Renal cortex interstitium (tissue), 11 donors: ENCODE results near the gene TEC. TPM values are rescaled to one million over a fixed set of nuclear protein-coding genes. Genes with fewer than 3 reads are reported as not detected.
A peak's percentile ranks its signal among the peaks of the same experiment; 100 is the strongest.

ENCODE experiments used
- DNase-seq, 11 donors: peaks; one replicate each; pipeline ENCODE4 v3.0.0-alpha.2; 2013; ENCODE audit warnings: low read depth in 9 of 11, low spot score in 4 of 11; ENCODE audit errors: extremely low read depth in 1 of 11
- polyA plus RNA-seq, 3 donors: library from polyadenylated mRNA; unstranded; fragments of 120-200 nt; gene quantifications; one replicate each; pipeline ENCODE4 v1.2.1, GENCODE V29; 2013; ENCODE audit not compliant: insufficient read length in 3 of 3

The TEC gene
- polyA plus RNA-seq, 3 donors = 3.1 to 5.5 (median 4.5) TPM

DNA sequence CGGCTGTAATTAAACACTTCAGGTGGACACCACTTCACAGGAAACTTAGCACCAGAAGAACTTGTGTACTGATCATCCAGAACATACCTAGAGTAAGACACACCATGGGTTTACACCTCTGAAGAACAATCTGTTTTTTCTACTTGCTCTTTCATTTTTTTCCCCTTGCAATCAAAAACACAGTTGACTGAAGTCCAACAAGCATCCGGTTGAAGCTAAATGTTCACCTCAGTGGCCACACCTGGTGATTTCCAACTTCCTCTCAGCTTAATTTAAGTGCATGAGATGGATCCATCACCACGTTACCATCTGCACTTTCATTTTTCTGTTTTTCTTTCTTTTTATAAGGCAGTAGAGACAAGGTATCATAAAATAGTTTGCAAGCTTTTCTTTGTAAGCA, 130.7 kb downstream of the TEC start:
- DNase-seq = no peak

DNA sequence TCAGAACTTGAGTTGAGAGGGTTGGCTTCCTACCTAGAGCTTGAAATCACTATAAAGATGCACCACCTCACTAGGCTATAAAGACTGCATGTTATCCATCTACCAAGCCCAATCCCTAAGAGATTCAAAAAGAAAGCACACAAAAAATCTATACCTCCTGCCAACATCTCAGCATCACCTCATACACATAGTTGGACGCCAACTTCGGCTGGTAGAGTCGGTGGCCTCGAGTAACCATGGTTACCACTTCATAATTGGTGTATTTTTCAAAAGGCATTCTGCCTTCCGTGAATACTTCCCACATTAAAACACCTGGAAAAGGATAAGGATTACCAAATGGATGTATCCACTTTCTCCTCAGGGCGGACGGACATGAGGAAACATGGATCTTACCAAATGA, 131.1 kb downstream of the TEC start:
- DNase-seq = no peak

DNA sequence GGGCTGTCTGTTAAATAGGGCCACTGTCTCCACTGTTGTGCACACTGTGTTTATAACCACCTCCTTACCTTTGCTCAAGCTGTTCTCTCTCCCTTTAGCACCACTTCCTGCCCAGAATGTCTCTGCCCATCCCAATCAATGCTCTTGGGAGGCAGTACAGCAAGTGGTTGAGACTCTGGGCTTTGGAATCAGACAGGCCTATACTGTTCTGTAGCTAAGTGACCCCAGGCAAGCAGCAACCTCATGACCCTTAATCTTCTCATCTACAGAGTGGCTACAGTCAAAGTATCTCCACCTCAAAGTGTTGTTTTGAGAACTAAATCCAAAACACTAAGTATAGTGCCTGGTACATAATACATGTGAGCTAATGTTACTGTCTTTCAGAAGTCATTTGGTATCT, 131.8 kb downstream of the TEC start:
- DNase-seq = no peak

DNA sequence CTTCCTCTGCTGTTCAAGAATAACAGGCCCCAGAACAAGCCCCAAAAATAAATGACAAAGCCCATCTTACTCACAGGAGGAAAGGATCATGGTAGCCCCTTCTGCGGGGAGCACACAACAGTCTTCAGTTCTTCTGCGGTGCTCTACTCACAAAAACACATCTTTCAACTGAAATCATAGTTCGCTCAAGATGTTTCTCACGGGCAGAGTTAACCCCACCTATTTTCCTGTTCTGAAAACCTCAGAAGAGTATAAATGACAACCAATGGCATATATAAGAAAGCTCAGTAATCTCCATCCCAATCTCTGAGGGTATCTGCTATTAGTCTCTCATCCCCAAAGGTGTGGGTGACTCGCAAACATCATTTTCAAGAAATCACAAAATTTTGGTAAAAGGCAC, 135.6 kb downstream of the TEC start, which contains the start of gene TXK:
Gene TXK (minus strand): TSS at position 170 of the 400 bp plus-strand sequence. CDS start 80 bp downstream, at position 90.
- DNase-seq = no peak

DNA sequence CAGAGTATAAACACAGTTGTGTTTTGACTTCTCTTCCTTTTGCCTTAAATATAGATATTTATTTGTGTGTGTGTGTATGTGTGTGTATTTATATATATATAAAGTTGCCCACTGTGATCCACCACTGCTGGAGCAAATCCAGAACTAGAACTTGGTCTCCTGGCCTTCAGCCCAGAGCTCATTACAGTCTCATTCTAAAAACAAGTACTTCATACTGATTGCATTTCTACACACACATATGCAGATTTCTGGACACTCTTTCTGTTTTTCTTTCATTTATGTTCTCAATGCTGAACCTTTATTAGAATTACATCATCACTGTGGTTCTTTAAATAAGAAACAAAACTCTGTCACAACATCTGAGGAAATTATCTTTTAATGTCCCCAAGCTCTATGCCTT, 136.0 kb downstream of the TEC start:
- no peak for DNase-seq

DNA sequence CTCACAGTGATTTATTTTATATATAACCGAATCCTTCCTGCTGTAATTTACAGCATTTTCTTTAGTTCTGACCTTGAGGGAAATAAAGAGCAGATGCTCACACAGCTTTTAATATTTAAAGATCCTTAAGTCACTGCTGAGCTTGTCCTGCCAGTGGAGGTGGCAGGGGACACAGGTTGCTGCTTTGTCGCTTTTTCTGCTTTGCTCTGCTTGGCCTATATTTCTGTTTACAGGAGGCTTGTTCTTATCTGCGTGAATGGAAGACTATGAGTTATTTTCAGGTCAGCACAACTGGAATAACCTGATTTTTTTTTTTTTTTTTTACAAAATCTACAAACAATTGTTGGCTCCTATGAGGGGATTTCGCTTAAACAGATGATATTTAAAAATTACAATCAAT, 137.9 kb downstream of the TEC start:
- DNase-seq = no peak

DNA sequence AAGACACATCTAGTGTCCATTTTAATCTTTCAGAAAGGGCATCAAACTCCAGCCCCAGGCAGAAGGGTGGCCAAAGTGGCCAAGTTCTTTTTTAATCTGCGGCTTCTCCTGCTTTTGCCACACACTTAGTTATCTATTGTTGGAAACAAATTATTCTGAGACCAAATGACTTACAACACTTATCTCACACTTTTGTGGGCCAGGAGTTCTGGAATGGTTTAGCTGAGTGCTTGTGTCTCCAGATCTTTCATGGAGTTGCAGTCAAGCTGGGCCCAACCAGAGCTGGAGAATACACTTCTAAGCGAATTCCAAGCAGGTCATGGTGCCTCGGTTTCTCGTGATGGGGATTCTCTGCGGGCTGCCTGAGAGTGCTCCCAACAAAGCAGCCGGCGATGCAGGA, 139.5 kb downstream of the TEC start:
- no peak for DNase-seq

DNA sequence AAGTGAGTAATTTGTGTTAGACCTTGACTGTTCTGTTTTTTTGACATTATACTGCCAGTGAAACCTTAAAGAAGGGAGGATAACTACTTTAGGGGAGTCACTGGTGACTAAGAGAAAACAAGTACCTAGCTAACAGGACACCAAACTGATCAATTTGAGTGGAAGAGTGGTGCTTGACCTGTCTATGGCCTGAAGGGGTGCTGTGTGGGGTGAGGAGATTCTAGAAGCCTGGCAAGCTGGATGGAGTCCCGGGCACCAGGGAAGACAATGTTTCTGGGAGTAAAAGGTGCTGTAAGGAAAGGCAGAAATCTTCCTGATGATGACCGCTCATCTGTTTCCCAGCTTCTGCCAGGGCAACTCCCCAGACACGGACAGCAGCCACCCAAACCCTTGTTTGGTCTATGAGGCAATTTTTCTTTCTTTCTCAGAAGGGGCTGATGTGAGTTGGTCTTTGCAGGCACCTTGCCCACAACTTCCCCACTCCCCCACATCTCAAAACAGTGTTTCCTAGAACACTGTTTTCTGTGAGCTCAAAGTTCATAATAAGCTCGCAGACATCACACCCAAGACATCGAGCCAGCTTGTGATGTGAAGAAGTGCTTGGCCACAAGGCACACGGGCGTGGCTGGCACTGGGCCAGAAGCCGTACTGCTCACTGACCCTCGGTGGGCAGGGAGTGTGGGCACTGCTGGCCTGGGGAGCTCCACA, 140.2 kb downstream of the TEC start:
- DNase-seq = peak in 1 of 11 donors; percentile 25

DNA sequence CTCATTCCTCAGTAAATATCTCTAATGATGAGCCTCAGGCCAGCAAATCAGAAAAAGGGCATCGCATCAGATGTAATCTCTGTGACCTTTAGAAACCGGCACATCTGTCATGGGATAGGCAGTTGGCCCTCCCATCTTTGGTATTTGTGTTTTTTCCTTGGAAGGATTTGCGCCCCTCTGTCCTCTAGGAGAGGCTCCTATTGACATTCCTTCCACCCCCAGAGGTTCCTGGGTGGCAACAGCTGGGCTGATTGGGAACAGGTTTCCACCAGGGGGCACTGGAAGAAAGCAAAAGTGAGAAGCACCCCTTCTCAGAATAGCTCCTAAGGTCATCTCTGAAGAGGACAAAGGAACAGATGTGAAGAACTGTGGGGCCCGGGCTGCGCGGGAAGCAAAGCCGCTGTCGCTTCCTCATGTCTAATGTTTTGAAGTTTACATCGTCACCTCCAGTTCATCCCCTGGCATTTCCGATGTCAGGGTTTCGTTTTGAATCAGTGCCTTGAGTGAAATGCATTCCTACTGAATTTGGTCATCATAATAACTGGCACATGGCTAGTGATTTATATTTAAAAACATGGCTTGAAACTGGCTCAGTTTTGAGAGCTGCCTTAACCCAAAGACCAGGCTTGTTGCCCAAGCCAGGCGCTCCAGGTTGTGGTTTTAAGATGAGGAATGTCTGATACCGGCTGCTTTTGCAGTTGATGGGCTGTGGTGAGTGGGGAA, 141.8 kb downstream of the TEC start:
- DNase-seq = peak in 4 of 11 donors; percentile 11 to 32 (median 21)

DNA sequence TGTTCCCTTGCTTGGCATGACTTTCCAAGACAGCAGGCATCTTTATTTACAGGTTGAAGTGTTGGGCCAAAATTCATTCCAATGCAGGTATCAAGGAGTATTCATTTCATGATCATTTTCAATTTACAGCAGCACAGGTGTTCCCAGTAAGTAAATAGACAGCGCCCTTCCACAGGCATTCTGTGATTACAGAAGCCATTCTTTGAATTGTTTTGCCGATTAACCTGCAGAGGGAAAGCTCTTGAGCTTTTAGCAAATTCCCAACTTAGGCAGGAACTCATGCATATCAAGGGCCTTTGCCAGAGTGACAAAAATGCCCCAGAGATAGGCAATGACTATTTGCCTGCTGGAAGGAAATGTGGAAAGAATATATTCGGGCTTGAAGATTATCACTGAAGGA, 142.4 kb downstream of the TEC start:
- DNase-seq = no peak

DNA sequence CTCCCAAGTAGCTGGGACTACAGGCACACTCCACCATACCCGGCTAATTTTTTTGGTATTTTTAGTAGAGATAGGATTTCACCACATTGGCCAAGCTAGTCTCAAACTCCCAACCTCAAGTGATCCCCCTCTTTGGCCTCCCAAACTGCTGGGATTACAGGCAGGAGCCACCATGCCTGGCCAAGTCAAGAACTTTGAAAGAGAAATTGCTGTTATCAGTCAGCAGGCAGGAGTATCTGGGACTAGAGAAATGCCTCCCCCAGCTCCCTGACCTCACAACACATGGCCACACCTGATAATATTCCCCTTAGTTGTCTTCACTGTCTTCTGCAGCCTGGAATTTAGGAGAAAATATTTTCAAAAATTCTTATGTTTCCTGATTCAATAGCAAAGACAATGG, 143.0 kb downstream of the TEC start:
- DNase-seq = no peak

DNA sequence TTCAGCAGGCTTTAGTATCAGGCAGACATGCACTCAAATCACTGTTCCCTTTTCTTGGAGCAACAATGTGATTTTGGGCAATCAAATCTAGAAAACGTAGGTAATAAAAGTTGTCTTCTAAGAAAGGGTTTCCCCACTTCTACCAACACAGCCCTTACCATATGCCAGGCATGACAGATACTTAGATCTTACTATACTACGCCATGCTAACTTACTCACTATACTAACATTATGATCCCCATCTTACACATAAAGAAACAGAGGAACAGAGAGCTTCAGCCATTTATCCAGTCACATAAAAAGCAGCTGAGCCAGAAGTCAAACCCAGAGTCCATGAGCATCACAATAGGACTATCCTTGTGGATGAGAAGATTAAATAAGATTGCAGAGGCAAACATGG, 144.8 kb downstream of the TEC start:
- no peak for DNase-seq

DNA sequence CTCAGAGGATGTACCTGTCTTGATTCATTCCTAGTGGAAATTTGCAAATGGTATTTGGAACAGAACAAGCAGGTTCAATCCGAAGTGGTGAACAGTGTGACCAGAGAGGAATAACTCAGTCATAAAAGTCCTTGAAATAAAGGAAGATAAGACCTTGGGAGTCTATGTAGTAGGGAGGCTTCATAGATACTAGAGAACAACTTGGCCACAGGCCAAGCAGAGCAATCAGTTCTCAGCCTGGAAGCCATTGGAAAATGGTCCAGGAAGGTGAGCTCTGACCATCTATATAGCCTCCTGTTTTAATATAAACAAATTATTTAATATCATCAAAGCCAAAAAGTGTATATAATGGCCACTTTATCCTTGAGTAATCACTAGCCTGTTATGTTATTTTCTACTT, 146.9 kb downstream of the TEC start:
- DNase-seq = no peak

DNA sequence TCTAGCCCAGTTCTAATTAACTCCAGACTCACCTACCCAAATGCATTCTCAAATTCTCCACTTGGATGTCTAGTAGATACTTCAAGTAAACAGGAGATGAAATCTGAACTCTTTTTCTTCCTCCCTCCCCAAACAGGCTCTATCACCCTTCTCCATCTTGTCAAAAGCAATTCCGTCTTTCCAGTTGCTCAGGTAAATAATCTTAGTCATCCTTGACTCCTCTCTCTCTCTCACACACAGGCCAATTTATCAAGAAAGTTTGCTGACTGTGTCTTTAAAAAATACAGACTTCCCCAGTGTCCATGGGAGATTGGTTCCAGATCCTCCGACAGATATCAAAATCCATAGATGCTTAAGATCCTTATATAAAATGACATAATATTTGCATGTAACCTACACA, 148.5 kb downstream of the TEC start:
- no peak for DNase-seq

DNA sequence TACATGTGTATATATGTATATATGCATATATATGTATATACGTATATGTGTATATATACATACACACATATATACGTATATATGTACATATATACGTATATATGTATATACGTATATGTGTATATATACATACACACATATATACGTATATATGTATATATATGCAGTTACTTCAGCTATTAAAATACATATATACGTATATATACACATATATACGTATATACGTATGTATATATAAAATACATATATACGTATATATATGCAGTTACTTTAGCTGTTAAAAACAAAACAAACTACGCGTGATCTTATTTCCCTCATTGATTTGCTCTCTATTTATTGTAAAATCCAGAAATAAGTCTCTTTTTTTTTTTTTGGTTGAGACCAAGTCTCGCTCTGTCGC, 149.5 kb downstream of the TEC start:
- DNase-seq = no peak

DNA sequence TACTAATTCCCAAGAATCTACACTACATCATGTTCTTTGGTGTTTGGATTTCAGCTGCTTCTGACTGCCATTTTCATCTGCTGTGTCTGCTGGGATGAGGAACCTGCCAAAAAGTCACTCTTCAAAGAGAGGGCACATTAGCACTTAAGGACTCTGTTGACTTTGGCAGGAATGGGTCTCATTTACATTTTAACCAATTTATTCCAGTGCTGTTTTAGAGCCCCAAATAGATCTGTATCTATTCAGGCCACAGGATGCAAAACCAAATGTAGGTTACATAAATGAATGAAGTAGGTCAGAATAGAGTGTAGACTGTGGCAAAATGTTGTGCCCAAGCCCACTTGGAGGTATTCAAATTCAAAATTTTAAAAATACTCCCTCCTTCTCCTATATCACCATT, 150.0 kb downstream of the TEC start:
- no peak for DNase-seq

DNA sequence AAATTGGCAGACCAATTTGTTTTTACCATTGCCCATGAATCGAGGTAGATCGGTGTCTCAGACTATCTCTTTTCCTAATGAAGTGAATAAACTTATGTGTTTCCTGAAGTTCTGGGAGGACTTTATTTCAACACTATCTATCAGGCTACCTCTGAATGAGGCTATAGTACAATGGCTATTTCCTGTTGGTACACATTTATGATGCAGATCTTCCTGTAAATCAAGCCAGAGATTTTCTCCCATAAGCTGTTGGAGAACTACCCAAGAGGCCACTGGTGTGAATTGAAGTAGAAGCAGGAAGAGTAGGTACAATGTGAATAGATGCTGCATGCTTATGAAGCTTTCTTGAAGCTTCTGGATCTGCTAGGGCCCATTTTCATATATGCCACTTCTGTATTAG, 151.6 kb downstream of the TEC start:
- DNase-seq = no peak

DNA sequence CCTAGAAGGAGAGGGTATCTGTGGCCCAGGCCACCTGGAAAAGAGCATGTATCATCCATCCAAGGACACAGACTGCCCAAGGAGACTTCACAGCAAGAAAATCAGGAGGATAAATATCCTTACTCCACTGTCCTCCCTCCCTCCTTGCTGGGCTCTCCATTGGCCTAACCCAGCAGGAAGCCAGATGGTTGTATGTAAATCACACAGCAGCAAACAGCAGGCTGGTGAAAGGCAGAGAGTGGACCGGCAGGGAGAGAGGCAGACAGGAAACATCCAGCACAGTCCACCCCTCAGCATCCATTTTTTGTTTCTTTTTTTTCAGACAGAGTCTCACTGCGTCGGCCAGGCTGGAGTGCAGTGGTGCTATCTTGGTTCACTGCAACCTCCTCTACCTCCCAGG, 153.1 kb downstream of the TEC start:
- DNase-seq = no peak

DNA sequence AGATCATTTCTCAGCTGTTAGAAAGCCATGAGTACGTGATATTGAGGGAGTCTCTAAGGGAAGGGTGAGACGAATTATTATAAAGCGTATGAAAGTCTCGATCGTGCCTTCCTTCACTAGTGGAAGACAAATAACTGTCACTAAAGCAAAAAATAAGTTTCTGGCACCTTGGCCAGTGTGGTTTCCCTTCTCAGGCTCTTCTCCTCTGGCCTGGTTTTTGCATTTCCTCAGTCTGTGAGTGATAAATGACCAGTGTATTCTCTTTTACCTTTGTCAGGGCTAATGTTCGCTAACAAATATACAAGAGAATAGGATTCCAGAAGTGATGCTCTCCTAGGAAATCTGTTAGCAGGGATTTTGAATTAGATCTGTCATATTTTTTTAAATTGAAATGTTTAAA, 155.2 kb downstream of the TEC start:
- DNase-seq = no peak

DNA sequence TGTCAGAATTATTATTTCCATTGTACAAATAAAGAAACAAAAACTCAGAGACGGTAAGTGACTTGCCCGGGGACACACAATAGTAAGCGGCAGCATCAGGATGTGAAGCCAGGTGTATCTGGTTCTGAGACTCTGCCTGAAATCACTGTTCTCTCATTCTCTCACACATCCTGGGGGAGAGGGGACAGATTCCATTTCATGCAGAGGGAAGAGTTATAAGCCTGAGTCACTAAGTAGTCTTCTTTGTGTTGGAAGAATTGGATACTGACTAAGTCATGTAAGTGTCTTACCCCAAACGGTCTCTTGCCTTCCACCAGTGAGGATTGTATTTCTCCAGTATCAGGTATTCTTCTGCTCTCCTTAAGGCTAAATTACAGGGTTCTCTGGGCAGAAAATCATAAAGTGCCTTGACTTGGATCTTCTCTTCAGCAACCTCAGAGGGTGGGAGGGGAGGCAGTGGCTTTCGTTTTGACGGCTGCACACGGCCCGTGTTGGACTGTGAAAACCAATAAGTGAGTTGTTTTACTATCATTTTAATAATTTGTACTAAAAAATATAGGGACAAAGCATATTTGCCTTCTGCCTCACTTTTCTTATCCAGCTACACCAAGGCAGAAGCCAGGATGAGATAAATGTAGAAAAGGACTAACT, 157.5 kb downstream of the TEC start:
- DNase-seq = no peak
